Spleen (tissue), 7 donors: ENCODE measurements around the gene OTUD6A.

Source experiments
- POLR2A ChIP-seq, 3 donors: fragments of 450-650 bp; IDR thresholded peaks; one replicate each; pipeline ENCODE4 v1.5.1; 2017; ENCODE audit warnings: antibody characterized with exemption in 3 of 3, mild to moderate bottlenecking in 1 of 3
- POLR2AphosphoS5 ChIP-seq, 3 donors: sonication (generic); formaldehyde crosslinking; IDR thresholded peaks; one replicate each; pipeline ENCODE4 v1.5.1; 2017; ENCODE audit warnings: antibody characterized with exemption in 3 of 3
- TF ChIP-seq, protein P1 (sequence below), 11 experiments: fragments of 200-600 bp in 7 of 11; fragments of 450-650 bp in 4 of 11; sonication (generic) in 4 of 11; IDR thresholded peaks in 8 of 11; conservative IDR thresholded peaks in 3 of 11; 1 replicate in 7 of 11; 2 replicates in 4 of 11; pipeline versions ENCODE4 v1.4.0 to v1.8.0; 2016 to 2021; ENCODE audit warnings: antibody characterized with exemption in 11 of 11, inconsistent platforms in 4 of 11, mild to moderate bottlenecking in 1 of 11
- donor health status: DM: no; HTN: no; CAD: no; lungs with moderate emphysema.
- donor health status: DM: no; HTN: no; CAD: no.
- donor health status: DM: no; HTN: no; CAD: no.

GRCh38 chrX:70029863-70030262 lies 32.4 kb upstream of the OTUD6A start:
- TF ChIP-seq, protein P1, sequence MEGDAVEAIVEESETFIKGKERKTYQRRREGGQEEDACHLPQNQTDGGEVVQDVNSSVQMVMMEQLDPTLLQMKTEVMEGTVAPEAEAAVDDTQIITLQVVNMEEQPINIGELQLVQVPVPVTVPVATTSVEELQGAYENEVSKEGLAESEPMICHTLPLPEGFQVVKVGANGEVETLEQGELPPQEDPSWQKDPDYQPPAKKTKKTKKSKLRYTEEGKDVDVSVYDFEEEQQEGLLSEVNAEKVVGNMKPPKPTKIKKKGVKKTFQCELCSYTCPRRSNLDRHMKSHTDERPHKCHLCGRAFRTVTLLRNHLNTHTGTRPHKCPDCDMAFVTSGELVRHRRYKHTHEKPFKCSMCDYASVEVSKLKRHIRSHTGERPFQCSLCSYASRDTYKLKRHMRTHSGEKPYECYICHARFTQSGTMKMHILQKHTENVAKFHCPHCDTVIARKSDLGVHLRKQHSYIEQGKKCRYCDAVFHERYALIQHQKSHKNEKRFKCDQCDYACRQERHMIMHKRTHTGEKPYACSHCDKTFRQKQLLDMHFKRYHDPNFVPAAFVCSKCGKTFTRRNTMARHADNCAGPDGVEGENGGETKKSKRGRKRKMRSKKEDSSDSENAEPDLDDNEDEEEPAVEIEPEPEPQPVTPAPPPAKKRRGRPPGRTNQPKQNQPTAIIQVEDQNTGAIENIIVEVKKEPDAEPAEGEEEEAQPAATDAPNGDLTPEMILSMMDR (IDR thresholded peaks at IDR 0.05 in 8 of 11, conservative IDR thresholded peaks at IDR 0.05 in 3 of 11): no peak
- TF ChIP-seq POLR2AphosphoS5 (IDR thresholded peaks at IDR 0.05) (no peak), POLR2A (IDR thresholded peaks at IDR 0.05) (no peak)
